ENCODE data around the gene ITPA. TPM values are rescaled to one million over a fixed set of nuclear protein-coding genes. Genes with fewer than 3 reads are reported as not detected.

Gene ITPA
- total RNA-seq, 6 experiments from 2014 or later = 62.3 to 76.7 (median 70.2) TPM

GRCh38 chr20:3166338-3166912 is 42.9 kb upstream of the ITPA start:
- Mint-ChIP-seq H3K36me3 (ENCODE audit: low read depth) (no peaks in the 10 kb centered on the region), H3K27ac (no peak overlapping the region), H3K4me3 (no peak overlapping the region), H3K27me3 (ENCODE audit: insufficient read depth) (peaks cover 2% of the 10 kb centered on the region), H3K9me3 (no peaks in the 10 kb centered on the region), H3K4me1 (ENCODE audit: low read depth) (no peaks in the 10 kb centered on the region)
- no peak for TF ChIP-seq CTCF (IDR thresholded peaks at IDR 0.05)
- no peak for DNase-seq

DNA sequence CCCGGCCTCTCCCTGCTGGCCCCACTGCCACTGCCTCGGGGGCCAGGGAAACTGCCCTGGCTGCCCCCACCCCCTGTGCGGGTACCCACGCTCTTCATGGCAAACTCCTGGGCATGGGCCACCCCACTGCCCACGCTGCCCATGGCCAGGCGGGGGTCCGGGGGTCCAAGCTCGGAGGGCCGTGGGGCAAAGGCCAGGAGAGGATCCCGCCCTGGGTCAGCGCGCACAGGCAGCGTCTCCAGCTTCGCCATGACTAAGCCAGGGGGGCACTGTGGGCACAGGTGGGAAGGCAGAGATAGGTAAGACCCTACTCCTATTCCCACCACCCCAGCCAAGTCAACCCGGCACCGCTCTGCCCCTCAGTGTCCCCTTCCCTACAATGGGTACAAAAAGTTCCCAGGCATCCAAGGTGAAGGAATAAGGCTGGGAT is 42.4 kb upstream of the ITPA start:
- no peak overlapping the region for H3K4me3 Mint-ChIP-seq
- H3K9me3 Mint-ChIP-seq = no peaks in the 10 kb centered on the region

DNA sequence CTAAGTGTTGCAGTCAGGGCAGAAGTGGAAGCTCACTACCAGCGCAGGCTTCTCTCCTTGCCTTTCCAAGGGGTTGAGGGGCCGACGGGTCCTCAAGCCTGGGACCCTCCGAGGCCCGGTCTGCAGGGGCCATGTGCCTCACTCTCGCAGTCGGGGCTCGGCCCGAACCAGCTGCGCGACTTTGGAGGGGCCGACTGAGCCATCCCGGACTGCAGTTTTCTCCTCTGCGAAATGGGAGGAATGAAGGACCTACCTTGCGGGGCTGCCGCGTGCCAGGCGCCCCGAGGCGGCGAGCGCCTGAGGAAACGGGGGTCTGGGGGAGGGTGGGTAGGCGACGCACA is 41.6 kb upstream of the ITPA start:
- no peak for TF ChIP-seq CTCF (IDR thresholded peaks at IDR 0.05)
- DNase-seq = no peak
- Mint-ChIP-seq H3K36me3 (ENCODE audit: low read depth) (no peaks in the 10 kb centered on the region), H3K27me3 (ENCODE audit: insufficient read depth) (peaks cover 4% of the 10 kb centered on the region), H3K4me1 (ENCODE audit: low read depth) (no peaks in the 10 kb centered on the region), H3K9me3 (no peaks in the 10 kb centered on the region), H3K27ac (no peak overlapping the region), H3K4me3 (no peak overlapping the region)

More for the DNA sequence above, 42.4 kb upstream of the ITPA start:
- DNase-seq = no peak
- no peaks in the 10 kb centered on the region for H3K4me1 Mint-ChIP-seq (ENCODE audit: low read depth)
- H3K36me3 Mint-ChIP-seq (ENCODE audit: low read depth) = no peaks in the 10 kb centered on the region
- H3K27me3 Mint-ChIP-seq (ENCODE audit: insufficient read depth) = peaks cover 2% of the 10 kb centered on the region
- no peak overlapping the region for H3K27ac Mint-ChIP-seq
- TF ChIP-seq CTCF (IDR thresholded peaks at IDR 0.05) = no peak

GRCh38 chr20:3168079-3168828 is 41.0 kb upstream of the ITPA start:
- H3K36me3 Mint-ChIP-seq (ENCODE audit: low read depth) = no peaks in the 10 kb centered on the region
- H3K4me1 Mint-ChIP-seq (ENCODE audit: low read depth) = no peaks in the 10 kb centered on the region
- H3K27ac Mint-ChIP-seq = no peak overlapping the region
- peaks cover 4% of the 10 kb centered on the region for H3K27me3 Mint-ChIP-seq (ENCODE audit: insufficient read depth)
- no peak for DNase-seq
- no peaks in the 10 kb centered on the region for H3K9me3 Mint-ChIP-seq
- H3K4me3 Mint-ChIP-seq = no peak overlapping the region
- no peak for TF ChIP-seq CTCF (IDR thresholded peaks at IDR 0.05)

DNA sequence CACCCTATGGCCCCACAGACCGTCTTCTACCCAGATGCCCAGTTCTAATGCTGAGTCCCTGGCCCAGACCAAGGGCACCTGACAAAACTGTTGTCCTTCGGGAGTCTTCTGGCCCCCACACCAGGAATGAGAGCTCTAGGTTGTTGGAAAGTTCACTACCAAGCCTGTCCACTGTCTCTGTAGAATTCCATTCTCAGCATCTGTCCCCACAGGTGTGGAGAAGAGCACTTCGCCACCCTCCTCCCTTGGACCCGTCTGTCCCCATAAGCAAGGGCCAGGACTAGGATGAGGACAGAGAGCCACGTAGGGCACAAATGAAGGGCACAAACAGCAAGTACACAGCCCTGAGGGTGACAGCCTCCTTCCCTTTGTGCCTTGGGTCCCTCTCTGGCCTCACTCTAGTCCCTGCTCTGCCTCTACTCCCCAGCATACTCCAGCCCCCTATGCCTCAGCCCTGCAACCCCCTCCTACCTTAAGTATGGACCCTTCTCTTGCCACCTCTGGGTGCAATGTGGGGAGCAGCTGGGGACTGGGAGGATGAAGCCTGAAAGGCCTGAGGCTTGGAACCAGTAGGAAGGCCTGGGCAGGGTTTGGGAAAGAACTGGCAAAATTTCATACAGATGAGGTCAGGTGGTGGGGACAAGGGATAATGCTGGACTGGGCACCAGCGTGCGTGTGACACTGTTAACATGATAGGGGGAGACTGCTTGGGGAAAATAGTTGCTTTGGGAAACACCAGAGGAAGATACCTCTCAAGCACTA is 40.3 kb upstream of the ITPA start:
- no peaks in the 10 kb centered on the region for H3K36me3 Mint-ChIP-seq (ENCODE audit: low read depth)
- no peaks in the 10 kb centered on the region for H3K9me3 Mint-ChIP-seq
- H3K4me3 Mint-ChIP-seq = no peak overlapping the region
- H3K27me3 Mint-ChIP-seq (ENCODE audit: insufficient read depth) = peaks cover 4% of the 10 kb centered on the region; the same call in 1 of the 2 replicates
- DNase-seq = no peak
- H3K27ac Mint-ChIP-seq = no peak overlapping the region
- no peak for TF ChIP-seq CTCF (IDR thresholded peaks at IDR 0.05)
- no peaks in the 10 kb centered on the region for H3K4me1 Mint-ChIP-seq (ENCODE audit: low read depth)
